K562 (cell line): ENCODE data around the gene KAT6B. TPM values are rescaled to one million over a fixed set of nuclear protein-coding genes. Genes with fewer than 3 reads are reported as not detected.

ENCODE experiments used
- ATAC-seq: fragments of 200-7000 bp; cut with Tn5 transposase; 3 replicates; pipeline ENCODE4 v1.9.1; 2020; ENCODE audit warnings: moderate library complexity
- BruUV-seq: library from RNA; stranded (reverse); fragments of 400-500 nt; replicated peaks from 2 replicates; lab custom pipeline; 2021; lab: Mats Ljungman, UMichigan
- CTCF ChIA-PET: fragments of 300-600 bp; formaldehyde crosslinking; extraction: SDS; loops from one replicate; lab custom pipeline; 2021; ENCODE audit warnings: low intra/inter-chr PET ratio; lab: Yijun Ruan, JAX
- POLR2A ChIA-PET: fragments of 300-600, 350-650 bp; sonication (Branson Sonifier 250); formaldehyde crosslinking; extraction: SDS; loops from one replicate; lab custom pipeline; 2021; ENCODE audit warnings: antibody characterized with exemption, inconsistent platforms; lab: Yijun Ruan, JAX
- DNase-seq, 4 experiments: peaks; one replicate each; pipeline versions ENCODE4 v3.0.0 to v3.0.0-alpha.2; 2011 to 2018; ENCODE audit warnings: low spot score in 3 of 4, mixed read lengths in 3 of 4; ENCODE audit errors: extremely low read depth in 1 of 4
- FAIRE-seq: peaks from 2 replicates; lab custom pipeline; 2011; peaks lifted over from hg19 to GRCh38; lab: Jason Lieb, UNC
- H2AFZ ChIP-seq: 2 replicates; pipeline ENCODE4 v1.6.0; 2011; ENCODE audit warnings: low read depth, low read length, control low read depth, inconsistent platforms
- H3K27ac ChIP-seq: fragments of 200-600 bp; 3 replicates; pipeline ENCODE4 v1.8.0; 2011; ENCODE audit warnings: low read depth, mild to moderate bottlenecking, control low read depth, inconsistent platforms, low read length, moderate library complexity, mixed read lengths; ENCODE audit errors: extremely low read depth
- H3K27me3 ChIP-seq, 2 experiments: fragments of 300-600 bp in 1 of 2; 2 replicates in 1 of 2; 3 replicates in 1 of 2; pipeline versions ENCODE4 v1.6.0 to v1.8.0; 2011; ENCODE audit warnings: inconsistent platforms in 2 of 2, low read length in 2 of 2, mild to moderate bottlenecking in 1 of 2, mixed read lengths in 1 of 2, moderate library complexity in 1 of 2; ENCODE audit not compliant: control insufficient read depth in 2 of 2, insufficient read depth in 2 of 2
- H3K36me3 ChIP-seq: fragments of 300-600 bp; 3 replicates; pipeline ENCODE4 v1.8.0; 2011; ENCODE audit warnings: mild to moderate bottlenecking, low read length, inconsistent platforms; ENCODE audit not compliant: control insufficient read depth, insufficient read depth
- H3K4me1 ChIP-seq, 2 experiments: fragments of 200-600 bp in 1 of 2; replicated peaks in 1 of 2; 2 replicates in 1 of 2; 3 replicates in 1 of 2; pipeline versions ENCODE4 v1.5.1 to v1.8.0; 2011; ENCODE audit warnings: inconsistent platforms in 2 of 2, low read length in 2 of 2, mild to moderate bottlenecking in 1 of 2, mixed read lengths in 1 of 2, moderate library complexity in 1 of 2; ENCODE audit not compliant: control insufficient read depth in 2 of 2, insufficient read depth in 2 of 2
- H3K4me2 ChIP-seq: 2 replicates; pipeline ENCODE4 v1.6.1; 2011; ENCODE audit warnings: low read length, control low read depth, inconsistent platforms, mixed read lengths; ENCODE audit not compliant: insufficient read depth
- H3K4me3 ChIP-seq: fragments of 200-600 bp; sonication (generic), shearing (Covaris generic); 2 replicates; pipeline ENCODE4 v1.5.1; 2016; ENCODE audit warnings: control low read depth, inconsistent platforms
- H3K79me2 ChIP-seq: fragments of 200-600 bp; 3 replicates; pipeline ENCODE4 v1.8.0; 2011; ENCODE audit warnings: low read length, inconsistent platforms; ENCODE audit not compliant: control insufficient read depth, insufficient read depth
- H3K9ac ChIP-seq, 2 experiments: 2 replicates each; pipeline versions ENCODE4 v1.6.0 to v1.6.1; 2011; ENCODE audit warnings: low read depth in 2 of 2, low read length in 2 of 2, control low read depth in 1 of 2, inconsistent platforms in 1 of 2, mild to moderate bottlenecking in 1 of 2, mixed read lengths in 1 of 2; ENCODE audit not compliant: insufficient read depth in 1 of 2
- H3K9me1 ChIP-seq: one replicate; pipeline ENCODE4 v1.6.0; 2011; ENCODE audit warnings: inconsistent platforms, mild to moderate bottlenecking, low read length, moderate library complexity; ENCODE audit not compliant: control insufficient read depth, insufficient read depth
- H3K9me3 ChIP-seq: replicated peaks from 2 replicates; pipeline ENCODE4 v1.5.1; 2011; ENCODE audit warnings: low read depth, low read length, inconsistent platforms; ENCODE audit not compliant: control insufficient read depth, insufficient read depth
- H4K20me1 ChIP-seq: replicated peaks from 2 replicates; pipeline ENCODE4 v1.6.1; 2011; ENCODE audit warnings: low read length, inconsistent platforms, mixed read lengths; ENCODE audit not compliant: control insufficient read depth, insufficient read depth
- NCOA4 ChIP-seq: fragments of 450-650 bp; IDR thresholded peaks from 2 replicates; pipeline ENCODE4 v1.6.1; 2018; ENCODE audit warnings: mild to moderate bottlenecking; ENCODE audit not compliant: partially characterized antibody
- TCF15 ChIP-seq: fragments of 250-450 bp; sonication (Bioruptor Pico); IDR thresholded peaks from 2 replicates; pipeline ENCODE4 v1.8.0; 2022; ENCODE audit warnings: moderate library complexity, mild to moderate bottlenecking, inconsistent platforms
- ZNF780A ChIP-seq: fragments of 250-450 bp; sonication (Bioruptor Pico); IDR thresholded peaks from 2 replicates; pipeline ENCODE4 v1.5.0; 2021; ENCODE audit warnings: mild to moderate bottlenecking
- WGBS: fragments of 100-300 bp; shearing (Covaris generic); methylation state at CpG from one replicate; pipeline ENCODE4 v1.1.6; 2016; ENCODE audit warnings: low coverage, mixed read lengths; ENCODE audit not compliant: insufficient coverage; ENCODE audit errors: missing lambda C conversion rate; 5-methylcytosine and 5-hydroxymethylcytosine counted together
- in situ Hi-C: fragments of 300-500 bp; cut with MboI; formaldehyde crosslinking; loops from 4 replicates; pipeline ENCODE4 v1.15.0; 2018; ENCODE audit warnings: inconsistent platforms, mixed read lengths
- intact Hi-C: fragments of 100-400 bp; cut with micrococcal nuclease; formaldehyde crosslinking; loops from 2 replicates; pipeline ENCODE4 v1.14.2; 2022
- polyA plus RNA-seq, 8 experiments: library from polyadenylated mRNA; depleted of rRNA in 4 of 8; stranded (reverse) in 5 of 8; unstranded in 3 of 8; fragments of >200 nt; fragmentation: Nextera tagmentation in 2 of 8; fragmentation: Illumina TruSeq in 1 of 8; extraction: Ambion mirVana in 2 of 8; extraction: Trizol in 1 of 8; gene quantifications; 2 replicates each; pipeline versions ENCODE4 v1.2.1 to v1.2.3, GENCODE V29; 2011 to 2014; ENCODE audit warnings: inconsistent platforms in 1 of 8, missing spikeins in 1 of 8
- total RNA-seq, 7 experiments: library from RNA; depleted of rRNA in 6 of 7; stranded (reverse); fragments of >200 nt in 6 of 7; fragmentation: Illumina TruSeq in 2 of 7; extraction: Trizol in 2 of 7; gene quantifications; 2 replicates each; pipeline versions ENCODE4 v1.2.1 to v1.2.3, GENCODE V29; 2011 to 2021; ENCODE audit warnings: low replicate concordance in 1 of 7
- TF ChIP-seq, protein P1 (sequence below): fragments of 250-450 bp; sonication (Bioruptor Pico); IDR thresholded peaks from 2 replicates; pipeline ENCODE4 v1.8.0; 2022; ENCODE audit warnings: moderate library complexity, mild to moderate bottlenecking, inconsistent platforms

Gene KAT6B
- total and polyA plus RNA-seq, 9 of the 15 experiments (the other 6 are each of a cell fraction or from before 2014, with no cell fraction given), result 1.4 to 9.2 (median 6.8) TPM

DNA sequence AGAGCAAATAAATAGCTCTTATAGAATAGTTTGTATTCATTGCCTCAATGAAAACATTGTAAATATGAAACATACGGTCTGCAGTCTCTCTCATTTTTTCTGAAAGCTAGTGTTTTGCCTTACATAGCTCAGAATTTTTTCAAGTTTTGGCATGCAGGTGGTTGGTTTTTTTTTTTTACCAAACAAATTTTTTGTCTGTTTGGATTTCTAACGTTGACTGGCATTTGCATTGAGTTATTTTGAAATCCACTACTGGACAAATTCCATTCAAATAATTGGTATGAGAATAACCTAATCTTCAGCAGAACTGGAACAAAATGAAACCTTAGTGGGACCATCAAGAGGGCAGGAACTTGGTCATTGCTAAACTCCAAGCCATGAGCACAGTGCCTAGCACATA, 177.5 kb downstream of the KAT6B start:
- TF ChIP-seq TCF15 (no peak), ZNF780A (CRISPR knock-in tag) (no peak), NCOA4 (no peak)
- TF ChIP-seq, protein P1, sequence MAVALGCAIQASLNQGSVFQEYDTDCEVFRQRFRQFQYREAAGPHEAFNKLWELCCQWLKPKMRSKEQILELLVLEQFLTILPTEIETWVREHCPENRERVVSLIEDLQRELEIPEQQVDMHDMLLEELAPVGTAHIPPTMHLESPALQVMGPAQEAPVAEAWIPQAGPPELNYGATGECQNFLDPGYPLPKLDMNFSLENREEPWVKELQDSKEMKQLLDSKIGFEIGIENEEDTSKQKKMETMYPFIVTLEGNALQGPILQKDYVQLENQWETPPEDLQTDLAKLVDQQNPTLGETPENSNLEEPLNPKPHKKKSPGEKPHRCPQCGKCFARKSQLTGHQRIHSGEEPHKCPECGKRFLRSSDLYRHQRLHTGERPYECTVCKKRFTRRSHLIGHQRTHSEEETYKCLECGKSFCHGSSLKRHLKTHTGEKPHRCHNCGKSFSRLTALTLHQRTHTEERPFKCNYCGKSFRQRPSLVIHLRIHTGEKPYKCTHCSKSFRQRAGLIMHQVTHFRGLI (CRISPR knock-in tag), result no peak
- TF ChIP-seq, all 486 proteins: peak for 0
- FAIRE-seq (no peak), ATAC-seq (no peak), DNase-seq (no peak)
- no peaks in the 10 kb centered on the region for H3K36me3 ChIP-seq
- no peaks in the 10 kb centered on the region for H3K27me3 ChIP-seq
- no peaks in the 10 kb centered on the region for H3K79me2 ChIP-seq
- intact Hi-C loops, result no loop called here
- in situ Hi-C loops, result no loop called here
- ChIA-PET POLR2A (no interaction called here), CTCF (no interaction called here)
- H3K9me1 ChIP-seq, result no peaks in the 10 kb centered on the region
- H3K4me1 ChIP-seq, result no peaks in the 10 kb centered on the region
- H3K27ac ChIP-seq, result no peak overlapping the region
- H3K4me2 ChIP-seq, result no peak overlapping the region
- no peak overlapping the region for H3K9ac ChIP-seq
- H4K20me1 ChIP-seq, result no peaks in the 10 kb centered on the region
- no peak overlapping the region for H3K4me3 ChIP-seq
- no peak overlapping the region for H2AFZ ChIP-seq
- no TSS peak for BruUV-seq
- H3K9me3 ChIP-seq, result no peaks in the 10 kb centered on the region
- 17% methylated on average over 2 of the region's 2 CpGs for WGBS
